22Rv1 (cell line): ENCODE results near the gene PCNX1.

Experiments
- CTCF ChIP-seq: fragments of 450-650 bp; IDR thresholded peaks from 2 replicates; pipeline ENCODE4 v1.5.1; 2017; ENCODE audit warnings: mild to moderate bottlenecking
- ZFX ChIP-seq: fragments of 450-650 bp; IDR thresholded peaks from 2 replicates; pipeline ENCODE4 v1.6.1; 2017; ENCODE audit warnings: antibody characterized with exemption, borderline replicate concordance

- TF ChIP-seq CTCF (no peak), ZFX (no peak)
These were observed 12.5 kb downstream of the PCNX1 start for GRCh38 chr14:70919774-70920173.
